H1 (cell line): ENCODE data around the gene HHAT. TPM values are rescaled to one million over a fixed set of nuclear protein-coding genes. Genes with fewer than 3 reads are reported as not detected.

Source experiments
- CTCF ChIA-PET: fragments of 300-600 bp; sonication (Branson Sonifier 250); formaldehyde crosslinking; loops from one replicate; lab custom pipeline; 2021; ENCODE audit not compliant: partially characterized antibody; lab: Charles Lee
- POLR2A ChIA-PET: fragments of 300-600 bp; sonication (Branson Sonifier 250); formaldehyde crosslinking; loops from one replicate; lab custom pipeline; 2021; ENCODE audit warnings: inconsistent platforms; ENCODE audit not compliant: partially characterized antibody; lab: Charles Lee
- DNase-seq, 2 experiments: peaks; one replicate each; pipeline versions ENCODE4 v3.0.0 to v3.0.0-alpha.2; 2010 to 2022; ENCODE audit warnings: low spot score in 2 of 2, low read depth in 1 of 2, mixed read lengths in 1 of 2
- FAIRE-seq: peaks from 2 replicates; lab custom pipeline; 2011; peaks lifted over from hg19 to GRCh38; lab: Jason Lieb, UNC
- H2AFZ ChIP-seq: 2 replicates; pipeline ENCODE4 v1.8.1; 2012; ENCODE audit warnings: low read length, inconsistent platforms
- H2AK5ac ChIP-seq: 2 replicates; pipeline ENCODE4 v1.6.1; 2013; ENCODE audit warnings: low read depth, low read length
- H2BK120ac ChIP-seq: replicated peaks from 2 replicates; pipeline ENCODE3; 2013; ENCODE audit warnings: low read depth, low read length, inconsistent platforms
- H2BK12ac ChIP-seq: 2 replicates; pipeline ENCODE4 v1.6.1; 2013; ENCODE audit warnings: low read depth, low read length
- H2BK15ac ChIP-seq: 2 replicates; pipeline ENCODE4 v1.6.1; 2013; ENCODE audit warnings: low read length
- H2BK20ac ChIP-seq: 2 replicates; pipeline ENCODE4 v1.6.1; 2013; ENCODE audit warnings: low read length
- H2BK5ac ChIP-seq: 2 replicates; pipeline ENCODE4 v1.6.1; 2013; ENCODE audit warnings: low read depth, low read length
- H3K14ac ChIP-seq: 2 replicates; pipeline ENCODE4 v1.6.1; 2013; ENCODE audit warnings: inconsistent platforms; ENCODE audit not compliant: insufficient read length
- H3K18ac ChIP-seq: 2 replicates; pipeline ENCODE4 v1.6.1; 2013; ENCODE audit warnings: low read length; ENCODE audit errors: extremely low read depth
- H3K23ac ChIP-seq: 2 replicates; pipeline ENCODE4 v1.6.1; 2013; ENCODE audit warnings: inconsistent platforms; ENCODE audit not compliant: insufficient read length
- H3K23me2 ChIP-seq: 2 replicates; pipeline ENCODE4 v1.6.1; 2013; ENCODE audit warnings: low read depth, low read length
- H3K27ac ChIP-seq: 2 replicates; pipeline ENCODE4 v1.6.1; 2011; ENCODE audit warnings: low read depth, low read length, inconsistent platforms
- H3K27me3 ChIP-seq, 4 experiments: replicated peaks in 1 of 4; 1 replicate in 1 of 4; 2 replicates in 3 of 4; pipeline versions ENCODE4 v1.6.1 to v1.8.1; 2011 to 2013; ENCODE audit warnings: low read length in 3 of 4, mild to moderate bottlenecking in 3 of 4, inconsistent platforms in 2 of 4, mixed read lengths in 2 of 4, moderate library complexity in 1 of 4; ENCODE audit not compliant: control insufficient read depth in 3 of 4, insufficient read depth in 3 of 4; ENCODE audit errors: extremely low read depth in 1 of 4
- H3K36me3 ChIP-seq, 4 experiments: 2 replicates each; pipeline versions ENCODE4 v1.6.1 to v1.8.1; 2011 to 2013; ENCODE audit warnings: mild to moderate bottlenecking in 4 of 4, low read length in 3 of 4, moderate library complexity in 2 of 4, control low read depth in 1 of 4, inconsistent platforms in 1 of 4; ENCODE audit not compliant: insufficient read depth in 4 of 4, control insufficient read depth in 2 of 4
- H3K4ac ChIP-seq: replicated peaks from 2 replicates; pipeline ENCODE3; 2013; ENCODE audit warnings: low read length, low read depth, mixed read lengths, inconsistent platforms; ENCODE audit not compliant: insufficient read length
- H3K4me1 ChIP-seq, 4 experiments: replicated peaks in 1 of 4; 1 replicate in 1 of 4; 2 replicates in 3 of 4; pipeline versions ENCODE4 v1.6.1 to v1.8.1; 2011 to 2013; ENCODE audit warnings: low read length in 3 of 4, inconsistent platforms in 2 of 4, mixed read lengths in 1 of 4; ENCODE audit not compliant: insufficient read depth in 4 of 4, control insufficient read depth in 3 of 4
- H3K4me2 ChIP-seq, 2 experiments: 2 replicates each; pipeline versions ENCODE4 v1.6.1 to v1.8.1; 2011 to 2013; ENCODE audit warnings: low read depth in 2 of 2, low read length in 2 of 2, control low read depth in 1 of 2, inconsistent platforms in 1 of 2, mild to moderate bottlenecking in 1 of 2; ENCODE audit not compliant: insufficient read depth in 1 of 2
- H3K4me3 ChIP-seq, 4 experiments: fragments of 200-600, 300-600 bp in 1 of 4; sonication (generic), shearing (Covaris generic), sonication (Bioruptor Twin) in 1 of 4; 2 replicates each; pipeline versions ENCODE4 v1.5.1 to v1.8.1; 2011 to 2016; ENCODE audit warnings: low read length in 4 of 4, low read depth in 3 of 4, control low read depth in 2 of 4, inconsistent platforms in 2 of 4, mild to moderate bottlenecking in 2 of 4, mixed read lengths in 1 of 4, moderate library complexity in 1 of 4; ENCODE audit not compliant: insufficient read depth in 2 of 4; ENCODE audit errors: extremely low read depth in 1 of 4
- H3K56ac ChIP-seq: replicated peaks from 2 replicates; pipeline ENCODE3; 2013; ENCODE audit warnings: low read depth, mild to moderate bottlenecking, mixed read lengths, low read length, inconsistent platforms; ENCODE audit not compliant: insufficient read length
- H3K79me1 ChIP-seq: 2 replicates; pipeline ENCODE4 v1.6.1; 2013; ENCODE audit warnings: low read depth, low read length, control low read depth
- H3K79me2 ChIP-seq, 2 experiments: 2 replicates each; pipeline versions ENCODE4 v1.6.1 to v1.8.1; 2012 to 2013; ENCODE audit warnings: low read length in 2 of 2, mild to moderate bottlenecking in 2 of 2, inconsistent platforms in 1 of 2; ENCODE audit not compliant: insufficient read depth in 2 of 2, control insufficient read depth in 1 of 2
- H3K9ac ChIP-seq, 4 experiments: replicated peaks in 1 of 4; 1 replicate in 1 of 4; 2 replicates in 3 of 4; pipeline versions ENCODE4 v1.6.1 to v1.8.1; 2011 to 2013; ENCODE audit warnings: low read depth in 3 of 4, low read length in 3 of 4, control low read depth in 2 of 4, mild to moderate bottlenecking in 2 of 4, moderate library complexity in 2 of 4, inconsistent platforms in 1 of 4; ENCODE audit errors: extremely low read depth in 1 of 4
- H3K9me3 ChIP-seq, 2 experiments: 2 replicates each; pipeline versions ENCODE4 v1.6.1 to v1.8.1; 2012 to 2013; ENCODE audit warnings: mild to moderate bottlenecking in 2 of 2, moderate library complexity in 2 of 2, control low read depth in 1 of 2, inconsistent platforms in 1 of 2, low read depth in 1 of 2, low read length in 1 of 2, mixed read lengths in 1 of 2; ENCODE audit not compliant: insufficient read depth in 2 of 2
- H4K20me1 ChIP-seq, 2 experiments: replicated peaks in 1 of 2; 2 replicates each; pipeline versions ENCODE3 to v1.8.1; 2011 to 2013; ENCODE audit warnings: inconsistent platforms in 2 of 2, low read length in 2 of 2, mild to moderate bottlenecking in 1 of 2; ENCODE audit not compliant: insufficient read depth in 2 of 2, control insufficient read depth in 1 of 2
- H4K5ac ChIP-seq: 2 replicates; pipeline ENCODE4 v1.6.1; 2013; ENCODE audit warnings: low read length, low read depth, mixed read lengths, inconsistent platforms; ENCODE audit not compliant: insufficient read length
- H4K8ac ChIP-seq: 2 replicates; pipeline ENCODE4 v1.8.0; 2013; ENCODE audit warnings: mild to moderate bottlenecking, moderate library complexity, low read length, inconsistent platforms; ENCODE audit not compliant: insufficient read depth; ENCODE audit errors: extremely low read depth
- H4K91ac ChIP-seq: replicated peaks from 2 replicates; pipeline ENCODE3; 2013; ENCODE audit warnings: low read length, mixed read lengths, inconsistent platforms; ENCODE audit not compliant: insufficient read length
- CBX5 ChIP-seq: fragments of 300-800, 300-1000 bp; sonication (generic); IDR thresholded peaks from 2 replicates; pipeline ENCODE4 v1.7.1; 2016; ENCODE audit warnings: antibody characterized with exemption, low read length, low read depth
- CHD2 ChIP-seq: IDR thresholded peaks from 2 replicates; pipeline ENCODE4 v1.6.1; 2012; ENCODE audit warnings: low read length, improper control_type of control experiment
- GTF2F1 ChIP-seq: IDR thresholded peaks from 2 replicates; pipeline ENCODE4 v1.6.1; 2012; ENCODE audit warnings: low read depth, low read length, improper control_type of control experiment, borderline replicate concordance
- POLR2A ChIP-seq, 2 experiments: IDR thresholded peaks; 1 replicate in 1 of 2; 2 replicates in 1 of 2; pipeline ENCODE4 v1.6.1; 2011; ENCODE audit warnings: low read depth in 2 of 2, low read length in 2 of 2, mild to moderate bottlenecking in 2 of 2; ENCODE audit errors: control extremely low read depth in 1 of 2
- RBBP5 ChIP-seq: IDR thresholded peaks from 2 replicates; pipeline ENCODE4 v1.7.1; 2012; ENCODE audit warnings: low read depth, mild to moderate bottlenecking, inconsistent platforms, low read length, moderate library complexity, borderline replicate concordance
- TAF1 ChIP-seq: IDR thresholded peaks from 2 replicates; pipeline ENCODE4 v1.6.1; 2011; ENCODE audit warnings: mild to moderate bottlenecking, low read depth, low read length
- WGBS, 2 experiments: shearing (Covaris generic) in 1 of 2; methylation state at CpG; one replicate each; pipeline versions ENCODE4 v1.1.6 to v1.1.7; 2013 to 2015; ENCODE audit warnings: low lambda C conversion rate in 2 of 2, mixed read lengths in 2 of 2, inconsistent platforms in 1 of 2, low coverage in 1 of 2, missing lambda C conversion rate in 1 of 2; ENCODE audit not compliant: insufficient replicate concordance in 2 of 2, insufficient coverage in 1 of 2, insufficient read length in 1 of 2; ENCODE audit errors: extremely low coverage in 1 of 2, missing lambda C conversion rate in 1 of 2; 5-methylcytosine and 5-hydroxymethylcytosine counted together
- polyA plus RNA-seq, 7 experiments: library from polyadenylated mRNA; depleted of rRNA in 3 of 7; stranded (reverse) in 5 of 7; unstranded in 2 of 7; fragments of >200 nt in 5 of 7; fragments of 200-250 nt in 2 of 7; gene quantifications; 1 replicate in 5 of 7; 2 replicates in 1 of 7; 4 replicates in 1 of 7; pipeline versions ENCODE4 v1.2.1 to v1.2.3, GENCODE V29; 2011 to 2013; ENCODE audit warnings: missing spikeins in 2 of 7, mixed read lengths in 2 of 7
- total RNA-seq: library from RNA; stranded (reverse); fragmentation: NEBNext Ultra II Directional; extraction: Animal tissue kit (Norgen Biotek cat#: 25700); gene quantifications from 2 replicates; pipeline ENCODE4 v1.2.1, GENCODE V29; 2021

The HHAT gene
- total and polyA plus RNA-seq, 2 of the 8 experiments (the other 6 are each of a cell fraction or from before 2014, with no cell fraction given) = 0.15 to 0.51 TPM

DNA sequence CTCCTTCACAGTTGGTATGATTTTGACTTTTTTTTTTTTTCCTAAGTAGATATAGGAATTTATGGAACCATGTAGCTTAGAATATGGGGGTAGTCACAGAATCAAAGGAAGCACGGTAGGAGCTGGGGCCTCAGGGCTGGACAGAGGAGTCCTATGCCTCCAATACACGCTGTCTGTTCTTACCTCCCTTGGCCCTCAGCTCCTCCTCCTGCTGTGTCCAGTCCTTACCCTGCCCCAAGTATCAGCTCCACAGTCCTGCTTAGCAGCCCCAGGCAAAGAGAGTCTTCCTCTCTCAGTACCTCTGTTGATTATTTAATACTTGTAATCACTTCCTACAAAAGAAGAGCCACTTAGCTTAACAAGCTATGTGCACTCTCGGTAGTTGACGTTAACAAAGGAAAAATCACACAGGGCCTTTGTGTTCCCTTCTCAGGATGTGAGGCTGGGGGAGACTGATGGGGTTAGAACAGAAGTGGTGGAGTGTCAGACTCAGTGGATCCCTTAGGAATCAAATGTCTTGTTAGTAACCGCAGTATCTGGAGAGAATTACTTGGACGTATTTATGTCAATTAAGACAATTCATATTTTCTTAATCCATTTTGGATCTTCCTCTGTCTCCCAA, 292.3 kb downstream of the HHAT start:
- Histone ChIP-seq H3K14ac (no peak overlapping the region), H2BK5ac (no peak overlapping the region), H3K9ac (no peak overlapping the region), H3K9me3 (no peaks in the 10 kb centered on the region), H4K8ac (no peak overlapping the region), H4K5ac (no peak overlapping the region), H2BK12ac (no peak overlapping the region), H3K56ac (no peak overlapping the region), H3K79me1 (no peaks in the 10 kb centered on the region), H3K18ac (no peak overlapping the region), H4K20me1 (no peaks in the 10 kb centered on the region), H3K4me1 (no peaks in the 10 kb centered on the region), H3K27ac (no peak overlapping the region), H3K4ac (no peak overlapping the region), H3K23ac (no peak overlapping the region), H2BK20ac (no peak overlapping the region), H3K4me3 (no peak overlapping the region), H2AFZ (no peak overlapping the region), H3K23me2 (no peaks in the 10 kb centered on the region), H3K27me3 (no peaks in the 10 kb centered on the region), H2AK5ac (no peak overlapping the region), H3K36me3 (no peaks in the 10 kb centered on the region), H2BK15ac (no peak overlapping the region), H2BK120ac (no peak overlapping the region), H4K91ac (no peak overlapping the region), H3K79me2 (no peaks in the 10 kb centered on the region), H3K4me2 (no peak overlapping the region)
- ChIA-PET POLR2A (no interaction called here), CTCF (interaction anchor here (0.6 kb wide), 2 partner anchors 486 to 922 kb away, joined by 3 to 4 read pairs; no protein-coding TSS in a partner anchor)
- FAIRE-seq (no peak), DNase-seq (no peak)
- 90% methylated on average over 6 of the region's 6 CpGs; no CpG with 5 or more reads in 1 of the 2 experiments for WGBS, 2 experiments
- TF ChIP-seq TAF1 (no peak), GTF2F1 (no peak), RBBP5 (no peak), POLR2A (IDR thresholded peaks at IDR 0.05; ENCODE audit: control extremely low read depth in 1 of 2, low read depth in 2 of 2, low read length in 2 of 2) (no peak), CBX5 (no peak), CHD2 (no peak)
